ENCODE results near the gene DTHD1.

The DTHD1 gene

DNA sequence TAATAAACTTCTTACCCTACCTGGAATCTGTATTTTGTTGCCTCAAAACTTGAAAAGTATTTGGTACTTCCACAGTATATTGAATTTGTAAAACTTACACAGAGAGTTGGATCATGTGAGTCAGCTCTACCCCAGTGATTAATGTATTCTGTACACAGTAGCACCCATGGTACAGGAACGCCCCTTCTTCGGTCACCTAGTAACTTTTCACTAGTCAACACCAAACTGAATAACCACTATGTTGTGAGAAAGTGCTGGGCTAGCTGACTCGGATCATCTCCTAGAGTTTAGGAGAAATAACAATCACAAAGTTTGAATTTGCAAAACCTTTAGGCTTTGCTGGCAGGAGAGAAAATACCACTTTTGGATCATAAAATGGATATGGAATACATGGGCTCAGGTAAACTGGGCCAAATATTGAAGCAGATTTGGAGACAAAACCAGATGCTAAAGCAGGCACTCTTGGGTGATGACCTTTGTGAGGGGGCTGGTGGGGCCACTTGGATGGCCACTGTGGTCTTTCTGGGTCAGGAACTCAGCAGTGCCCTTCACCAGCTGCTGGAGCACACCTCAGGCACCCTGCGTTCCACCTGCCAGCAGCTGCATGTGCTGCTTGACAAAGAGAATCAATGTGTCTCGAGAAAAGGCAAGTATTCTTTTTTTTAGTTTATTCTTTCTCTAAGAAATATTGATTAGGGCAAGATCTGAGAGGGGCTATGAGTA, at the start of gene DTHD1:
TSS of gene DTHD1 (plus strand) at position 233 of the 723 bp plus-strand sequence. CDS start at position 376, 143 bp downstream.
- no peak for DNase-seq

DNA sequence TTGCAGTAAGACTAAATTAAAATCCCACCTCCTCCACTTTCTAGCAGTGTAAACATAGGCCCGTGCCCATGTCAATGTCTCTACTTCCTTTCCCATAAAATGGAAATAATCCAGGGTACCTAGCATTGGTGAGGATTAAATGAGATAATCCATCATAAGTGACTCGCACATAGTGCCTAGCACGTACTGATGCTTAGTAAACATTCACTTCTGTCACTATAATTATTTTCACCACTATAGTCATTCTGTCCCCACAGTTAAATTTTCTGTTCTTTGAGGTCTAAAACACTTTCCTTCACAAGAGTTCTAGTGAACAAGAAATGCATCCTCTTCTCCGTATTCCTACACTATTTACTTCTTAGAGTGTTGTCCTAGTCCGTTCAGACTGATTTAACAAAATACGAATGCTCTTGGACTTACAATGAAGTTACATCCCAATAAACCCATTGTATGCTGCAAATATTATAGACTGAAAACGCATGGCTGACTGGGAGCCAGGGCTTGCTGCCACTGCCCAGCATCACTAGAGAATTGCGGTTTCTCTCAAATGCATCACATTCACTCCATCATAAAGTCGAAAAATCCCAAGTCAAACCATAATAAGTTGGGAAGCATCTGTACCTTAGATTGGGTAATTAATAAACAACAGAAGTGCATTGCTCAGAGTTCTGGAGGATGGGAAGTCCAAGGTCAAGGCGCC, 47.7 kb upstream of the DTHD1 start:
- DNase-seq: no peak

DNA sequence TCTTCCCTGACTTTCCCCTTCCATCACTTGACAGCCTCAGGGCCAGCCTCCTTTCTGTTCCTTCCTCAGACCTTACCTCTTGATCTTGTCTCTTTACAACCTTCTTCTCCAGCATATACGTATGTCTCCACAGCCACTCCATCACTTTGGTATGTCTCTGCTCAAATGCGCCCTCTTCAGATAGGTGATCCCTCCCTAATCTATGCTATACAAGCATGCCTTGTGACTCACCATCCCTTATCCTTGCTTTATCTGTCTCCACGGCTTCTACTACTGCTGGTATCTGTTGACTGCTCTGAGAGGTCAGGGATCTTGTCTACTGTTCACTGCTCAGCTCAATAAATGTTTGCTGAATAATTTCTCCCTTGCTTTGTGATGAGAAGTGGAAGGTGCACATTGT, 46.1 kb upstream of the DTHD1 start:
- no peak for DNase-seq

DNA sequence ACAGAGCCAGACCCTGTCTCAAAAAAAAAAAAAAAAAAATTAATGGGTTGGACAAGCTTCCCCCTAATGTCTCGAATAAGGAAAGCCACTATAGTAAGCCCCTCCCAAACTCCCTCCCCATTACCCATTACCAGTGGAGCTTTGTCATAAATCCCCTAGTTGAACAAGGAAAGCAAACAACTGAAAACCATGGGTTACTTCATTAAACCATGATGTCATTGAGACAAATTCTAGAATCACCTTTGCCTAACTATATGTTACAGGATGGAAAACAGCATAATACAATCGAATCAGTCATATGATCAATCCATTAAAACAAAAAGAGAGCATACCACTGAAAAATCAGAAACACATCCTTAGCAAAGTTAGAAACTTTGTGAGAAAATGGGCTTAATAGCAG, 45.3 kb upstream of the DTHD1 start:
- no peak for DNase-seq

DNA sequence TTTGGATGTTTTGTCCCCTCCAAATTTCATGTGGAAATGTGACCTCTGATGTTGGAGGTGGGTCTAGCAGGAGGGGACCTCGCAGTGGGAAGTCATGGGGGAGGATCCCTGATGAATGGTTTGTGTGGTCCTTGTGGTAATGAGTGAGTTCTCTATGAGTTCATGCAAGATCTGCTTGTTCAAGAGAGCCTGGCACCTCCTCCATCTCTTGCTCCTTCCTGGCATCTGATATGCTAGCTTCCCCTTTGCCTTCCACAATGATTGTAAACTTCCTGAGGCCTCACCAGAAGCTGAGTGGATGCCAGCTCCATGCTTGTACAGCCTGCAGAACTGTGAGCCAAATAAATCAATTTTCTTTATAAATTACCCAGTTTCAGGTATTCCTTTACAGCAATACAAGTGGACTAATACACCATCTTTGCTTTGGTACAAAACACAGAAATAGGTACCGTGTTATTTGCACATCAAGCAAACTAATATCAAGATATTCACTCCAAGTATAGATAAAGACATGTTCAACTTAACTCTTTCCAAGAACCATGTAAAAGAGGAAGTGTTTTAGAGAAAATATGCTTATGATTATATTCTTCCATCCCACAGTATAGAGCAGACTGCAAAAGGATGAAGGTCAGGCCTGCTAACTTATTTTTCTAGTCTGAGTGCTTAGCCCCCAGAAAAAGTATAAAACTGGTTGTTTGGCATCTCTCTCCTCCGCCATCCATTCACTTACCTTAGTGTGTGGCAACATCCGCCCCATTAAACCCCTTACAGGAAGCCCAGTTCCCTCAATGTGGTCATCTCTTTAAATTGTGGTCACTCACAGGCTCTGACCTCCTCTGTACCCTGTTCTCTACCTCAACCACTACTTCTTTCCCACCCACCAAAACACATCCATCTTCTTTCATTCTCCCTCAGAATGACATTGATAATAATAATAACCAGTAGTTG, 43.8 kb upstream of the DTHD1 start:
- DNase-seq: no peak

DNA sequence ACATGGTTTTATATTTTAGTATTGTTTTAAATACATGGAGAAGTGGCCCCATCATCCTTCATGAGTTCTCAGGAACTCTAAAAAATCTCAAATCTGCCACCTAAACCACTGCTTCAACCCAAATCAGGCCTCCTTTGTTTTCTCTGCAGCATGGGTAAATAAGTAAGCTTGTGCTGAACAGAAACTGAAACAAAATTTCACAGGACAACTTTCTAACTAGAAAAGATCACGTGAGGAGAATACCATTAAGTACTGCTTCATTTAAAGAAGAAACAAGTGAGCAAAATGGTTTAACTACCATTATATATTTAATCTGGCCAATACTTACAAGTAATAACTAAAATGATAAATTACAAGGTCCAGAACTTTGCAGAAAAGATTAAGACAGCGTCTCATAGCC, 39.6 kb upstream of the DTHD1 start:
- DNase-seq: no peak

DNA sequence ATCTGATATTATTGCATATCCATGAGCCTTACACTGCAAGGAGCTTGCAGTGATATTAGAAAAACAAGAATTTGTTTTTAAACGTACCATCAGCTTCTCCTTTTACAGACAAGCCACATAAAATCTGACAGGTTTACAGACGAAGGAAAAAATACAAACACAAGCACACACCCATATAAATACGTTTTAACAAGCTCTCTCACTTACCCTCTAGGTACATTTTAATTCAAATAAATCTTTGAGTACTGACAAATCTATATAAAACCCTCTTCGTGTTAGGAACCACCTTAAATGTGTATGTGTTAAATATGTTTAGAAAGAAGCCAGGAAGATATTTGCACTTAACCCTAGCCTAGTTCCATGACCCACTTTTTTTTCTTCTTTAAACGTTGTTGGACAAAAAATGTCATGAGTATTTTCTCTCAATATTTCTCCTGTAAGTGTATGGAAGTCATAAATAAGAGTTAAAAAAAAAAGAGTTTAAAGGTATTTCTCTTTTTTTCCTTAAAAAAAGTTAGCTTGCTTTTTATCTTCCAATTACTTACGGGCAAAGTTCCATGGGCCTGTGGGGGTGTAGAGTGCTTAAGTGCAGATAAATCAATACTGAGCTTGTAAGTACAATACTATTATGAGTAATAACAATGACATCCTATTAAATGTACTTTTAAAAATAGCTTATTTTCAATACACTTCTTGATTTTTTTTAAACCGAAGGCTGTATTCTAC, 38.6 kb upstream of the DTHD1 start:
- no peak for DNase-seq

DNA sequence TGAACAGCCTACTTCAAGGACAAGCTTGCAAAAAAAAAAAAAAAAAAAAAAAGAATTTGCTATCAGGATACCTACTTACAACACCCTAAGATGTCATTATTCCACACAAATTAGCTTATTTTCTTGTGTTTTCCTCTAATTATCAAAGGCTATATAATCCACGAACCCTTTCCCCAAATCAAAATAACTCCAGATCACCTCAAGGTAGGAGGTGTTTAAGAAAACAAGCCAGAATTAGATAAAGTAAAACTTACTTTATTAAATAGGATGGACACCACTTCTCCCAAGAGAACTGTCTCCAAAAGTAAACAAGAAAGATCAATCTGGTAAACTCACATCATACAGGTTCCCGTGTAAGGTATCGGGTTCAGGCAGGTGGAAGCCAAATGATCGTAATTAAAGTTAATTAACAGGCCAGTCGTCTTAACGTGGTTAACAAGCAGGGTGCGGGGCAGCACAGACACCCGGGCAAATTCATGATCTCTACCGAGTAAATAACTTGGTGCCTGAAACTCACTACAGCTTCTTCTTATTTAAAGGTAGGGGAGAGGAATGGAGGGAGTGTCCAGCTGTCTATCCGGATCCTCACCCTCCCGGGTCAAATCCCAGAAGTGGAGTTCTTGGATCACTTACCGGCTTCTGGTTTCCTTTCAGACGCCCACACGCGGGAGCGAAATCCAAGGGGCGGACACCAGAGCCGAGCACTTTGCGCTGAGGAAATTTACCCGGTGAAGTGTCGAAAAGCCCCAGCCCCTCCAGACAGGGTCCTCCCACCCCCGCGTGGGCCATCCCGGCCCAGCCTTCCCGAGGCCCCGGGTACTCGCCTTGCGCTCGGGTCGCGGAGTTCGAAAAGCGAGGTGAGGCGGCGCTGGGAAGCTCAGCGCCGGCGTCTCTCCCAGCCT, 37.8 kb upstream of the DTHD1 start:
- peak; percentile 8 for DNase-seq

DNA sequence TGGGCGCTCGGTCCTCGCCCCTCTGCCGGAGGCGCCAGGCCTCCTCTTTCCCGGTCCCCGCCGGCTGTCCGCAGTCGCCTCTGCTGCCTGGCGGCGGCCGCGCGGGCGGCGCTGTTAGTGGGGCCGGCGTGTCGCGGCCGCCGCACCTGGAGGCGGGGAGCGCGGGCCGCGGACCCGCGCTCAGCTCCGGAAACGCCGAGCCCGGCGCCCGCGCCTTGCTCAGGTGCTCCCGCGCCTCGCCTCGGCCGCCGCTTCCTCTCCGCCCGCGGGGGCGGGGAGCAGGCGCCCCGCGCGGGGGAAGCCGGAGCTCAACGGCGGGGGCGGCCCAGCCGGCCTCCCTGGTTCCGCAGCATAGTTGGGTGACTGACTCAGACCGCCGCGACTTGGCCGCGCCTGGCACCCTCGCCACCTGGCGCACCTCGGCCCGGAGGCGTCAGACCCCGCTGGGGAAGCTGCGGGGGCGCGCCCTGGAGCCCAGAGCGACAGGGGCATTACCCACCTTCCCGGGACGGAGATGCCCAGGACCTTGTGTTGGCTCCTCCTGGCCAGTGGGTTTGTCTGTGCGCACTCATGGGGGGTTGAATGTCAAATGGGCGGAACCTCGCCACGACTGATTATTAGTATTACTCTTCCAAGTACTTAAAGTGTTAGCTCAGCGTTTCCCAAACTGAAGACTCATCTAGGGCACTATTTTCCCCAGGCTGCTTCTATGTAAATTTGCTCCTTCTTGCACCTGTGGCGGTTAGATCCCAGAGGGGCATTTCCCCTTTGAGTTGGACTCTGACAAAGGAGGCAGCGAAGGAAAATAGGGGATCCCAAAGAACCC, 36.9 kb upstream of the DTHD1 start, which contains the start of gene ARAP2:
TSS of gene ARAP2 (minus strand) at position 258 of the 826 bp plus-strand sequence. CDS start 15,028 bp downstream, outside the sequence.
- no peak for DNase-seq

DNA sequence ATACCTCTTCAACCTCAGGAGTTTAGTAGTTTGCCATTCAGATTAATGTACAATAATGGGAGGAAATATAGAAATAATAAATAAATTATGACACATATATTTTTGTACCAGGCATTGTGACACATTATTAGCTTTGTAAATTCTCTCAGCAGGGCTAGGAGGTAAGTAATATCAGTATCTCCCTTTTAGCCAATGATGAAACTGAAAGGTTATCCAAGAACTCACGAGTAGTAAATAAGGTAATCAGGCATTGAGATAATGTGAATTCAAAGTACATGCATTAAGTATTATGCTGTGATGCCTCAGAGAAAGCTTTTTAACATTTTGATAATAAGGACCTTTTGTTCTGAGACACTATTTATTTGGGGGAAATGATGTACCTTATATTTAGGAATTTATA, 31.8 kb upstream of the DTHD1 start:
- DNase-seq: no peak

DNA sequence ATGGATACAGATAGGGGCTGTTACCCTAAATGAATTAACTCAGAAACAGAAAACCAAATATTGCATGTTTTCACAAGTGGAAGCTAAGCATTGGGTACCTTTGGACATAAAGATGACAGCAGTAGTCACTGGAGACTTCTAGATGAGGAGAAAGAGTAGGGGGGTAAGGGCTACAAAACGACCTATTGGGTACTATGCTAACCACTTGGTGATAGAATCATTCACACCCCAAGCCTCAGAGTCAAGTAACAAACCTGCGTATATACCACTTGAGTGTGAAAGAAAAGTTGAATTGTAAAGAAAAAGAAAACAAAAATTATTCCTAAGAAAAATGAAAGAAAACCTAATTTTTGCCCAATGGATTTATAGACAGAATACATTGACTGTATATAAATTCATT, 29.4 kb upstream of the DTHD1 start:
- no peak for DNase-seq

DNA sequence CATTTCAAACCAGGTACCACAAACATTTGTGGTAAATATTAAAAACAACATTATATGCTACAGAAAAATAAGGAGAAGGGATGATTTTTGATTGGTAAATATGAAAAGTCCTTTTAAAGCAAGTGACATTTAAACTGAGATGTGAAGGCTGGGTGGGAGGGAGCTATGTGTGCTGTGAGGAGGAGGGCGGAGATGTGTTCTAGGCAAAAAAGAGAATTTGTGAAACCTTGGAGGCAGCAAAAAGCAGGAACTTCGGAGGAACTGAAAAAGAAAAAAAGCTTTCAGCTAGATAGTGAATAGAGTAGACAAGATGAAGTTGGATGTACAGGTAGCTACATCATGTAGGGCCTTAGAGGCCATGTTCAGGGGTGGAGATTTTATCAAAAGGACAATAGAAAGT, 27.0 kb upstream of the DTHD1 start:
- no peak for DNase-seq

DNA sequence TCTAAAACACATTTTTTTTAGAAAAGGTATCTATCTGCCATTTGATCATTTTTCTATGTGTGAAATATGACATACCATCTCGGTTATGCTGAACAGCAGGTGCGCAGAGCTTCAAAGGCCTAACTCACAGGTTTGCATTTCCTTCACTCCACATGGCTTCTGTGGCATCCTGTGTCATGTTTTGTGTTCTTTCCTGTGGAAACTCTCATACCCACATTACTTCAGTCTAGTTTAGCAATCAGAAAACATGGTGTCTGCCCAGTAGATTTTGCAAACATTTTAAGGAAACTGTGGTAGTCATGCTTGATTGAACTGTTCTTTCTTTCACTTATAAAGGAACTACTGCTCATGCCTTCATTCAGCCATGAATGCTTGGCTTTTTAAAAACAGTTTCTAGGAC, 25.8 kb upstream of the DTHD1 start:
- DNase-seq: no peak

DNA sequence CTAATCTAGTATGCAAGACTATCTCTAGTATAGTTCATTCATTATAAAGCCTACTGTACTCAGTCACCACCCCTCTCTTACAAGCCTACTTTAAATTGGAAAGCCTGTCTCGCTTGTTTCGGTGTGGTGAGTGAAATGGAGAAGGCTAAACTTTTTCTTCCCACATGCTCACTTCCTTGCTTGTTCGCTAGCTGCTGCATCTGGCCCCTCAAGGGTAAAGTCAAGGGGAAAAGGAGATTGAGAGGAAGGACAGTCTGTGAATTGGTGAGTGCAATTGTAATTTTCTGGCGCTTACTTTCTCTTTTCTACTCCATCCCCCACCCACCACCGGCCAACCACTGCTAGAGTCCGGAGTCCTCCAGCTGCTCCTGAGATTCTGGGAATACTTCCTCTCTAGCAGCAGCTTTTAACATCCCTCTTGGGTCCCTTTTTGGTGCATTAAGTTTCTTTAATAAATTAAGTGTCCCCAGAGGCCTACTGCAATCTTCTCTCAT, 25.0 kb upstream of the DTHD1 start:
- no peak for DNase-seq

DNA sequence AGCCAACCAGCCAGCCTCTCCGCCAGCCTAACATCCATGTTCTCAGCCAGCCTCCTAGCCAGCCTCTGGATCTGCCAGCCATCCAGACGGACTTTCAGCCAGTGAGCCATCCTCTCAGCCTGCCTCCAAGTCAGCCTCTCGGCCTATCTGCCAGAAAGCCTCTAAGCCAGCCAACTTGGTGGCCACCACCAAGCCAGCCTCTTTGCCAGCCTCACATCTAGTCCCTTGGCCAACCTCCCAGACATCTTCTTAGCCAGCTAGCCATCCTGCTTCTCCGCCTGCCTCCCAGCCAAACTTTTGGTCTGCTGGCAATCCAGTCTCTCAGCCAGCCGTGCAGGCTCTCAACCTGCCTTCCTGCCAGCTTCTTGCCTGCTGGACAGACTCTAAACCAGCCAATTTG, 20.7 kb upstream of the DTHD1 start:
- DNase-seq: no peak

DNA sequence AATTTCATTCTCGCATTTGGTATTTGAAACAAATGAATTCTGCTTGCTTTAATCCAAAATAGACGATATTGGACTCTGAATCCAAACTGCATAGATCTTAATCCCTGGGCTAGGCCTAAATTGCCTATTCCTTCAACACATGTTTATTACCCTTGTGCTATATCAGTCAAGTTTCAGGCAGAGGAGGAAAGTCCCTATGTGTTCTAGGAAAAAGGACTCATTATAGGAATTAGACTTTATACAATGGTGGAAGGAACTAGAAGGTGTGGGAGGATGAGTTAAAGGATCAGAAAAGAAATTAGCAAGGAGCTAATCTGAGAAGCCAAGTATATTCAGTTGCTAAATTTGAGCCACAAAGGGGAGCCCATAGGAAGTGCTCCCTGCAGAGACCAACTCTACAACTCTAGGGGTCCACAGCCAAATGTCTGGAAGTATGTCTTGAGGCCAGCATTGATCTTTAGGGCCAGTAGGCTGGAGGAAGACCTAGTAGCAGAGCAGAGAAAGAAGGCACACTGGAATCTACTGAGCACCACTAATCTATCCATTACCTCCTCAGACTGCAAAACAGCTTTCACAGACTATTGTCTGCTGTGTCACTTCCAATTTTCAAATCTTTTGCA, 17.1 kb upstream of the DTHD1 start:
- DNase-seq: no peak

DNA sequence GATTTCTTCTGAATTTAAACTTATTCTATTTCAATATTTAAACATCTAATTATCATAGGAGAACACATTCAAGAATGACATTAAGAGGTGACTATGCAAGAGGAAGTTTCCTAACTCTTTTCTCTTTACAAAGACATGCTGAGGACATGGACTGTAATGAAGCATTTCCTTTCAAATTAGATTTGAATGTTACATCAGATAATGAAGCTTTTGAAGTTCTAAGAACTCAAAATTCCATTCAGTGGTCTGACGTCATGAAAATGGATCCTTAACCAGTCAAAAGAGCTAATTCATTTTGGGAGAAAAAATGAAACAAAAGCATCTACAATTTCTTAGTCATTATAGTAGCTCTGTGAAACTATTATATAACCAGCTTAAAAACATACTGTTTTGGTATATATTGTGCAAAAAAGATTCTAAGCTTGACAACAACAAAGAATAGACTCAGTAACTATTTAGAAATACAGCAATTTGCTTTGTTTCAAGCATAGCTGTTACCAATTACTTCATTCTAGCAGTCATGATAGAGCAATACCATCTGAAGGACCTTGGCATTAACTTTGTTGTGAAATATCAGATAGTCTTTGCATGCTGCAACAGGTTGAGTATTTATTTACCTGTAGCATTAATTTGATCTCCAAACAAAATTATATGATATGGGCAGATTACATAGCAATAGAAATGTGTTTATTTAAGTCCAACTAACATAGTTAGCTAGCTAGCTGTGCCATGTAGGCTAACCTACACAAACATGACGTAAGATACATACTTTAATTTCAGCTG, 13.7 kb upstream of the DTHD1 start:
- no peak for DNase-seq

DNA sequence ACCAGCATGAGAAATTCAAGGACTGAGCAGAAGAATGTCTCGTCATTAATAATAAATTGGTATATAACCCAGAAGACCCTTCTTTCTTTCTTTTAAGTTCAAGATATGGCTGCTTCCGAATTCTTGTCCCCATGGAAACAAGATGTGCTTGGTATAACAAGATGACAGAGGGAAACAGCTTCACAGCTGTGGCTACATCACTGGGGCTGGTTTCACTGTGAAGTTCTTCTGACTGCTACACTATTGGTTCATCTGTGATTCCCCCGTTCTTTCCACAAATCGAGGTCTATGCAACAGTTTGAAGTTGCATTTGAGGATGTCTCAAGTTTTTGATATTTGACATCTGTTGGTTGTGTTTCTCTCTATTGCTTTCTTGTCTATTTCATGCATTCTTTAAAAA, 12.3 kb upstream of the DTHD1 start:
- no peak for DNase-seq

DNA sequence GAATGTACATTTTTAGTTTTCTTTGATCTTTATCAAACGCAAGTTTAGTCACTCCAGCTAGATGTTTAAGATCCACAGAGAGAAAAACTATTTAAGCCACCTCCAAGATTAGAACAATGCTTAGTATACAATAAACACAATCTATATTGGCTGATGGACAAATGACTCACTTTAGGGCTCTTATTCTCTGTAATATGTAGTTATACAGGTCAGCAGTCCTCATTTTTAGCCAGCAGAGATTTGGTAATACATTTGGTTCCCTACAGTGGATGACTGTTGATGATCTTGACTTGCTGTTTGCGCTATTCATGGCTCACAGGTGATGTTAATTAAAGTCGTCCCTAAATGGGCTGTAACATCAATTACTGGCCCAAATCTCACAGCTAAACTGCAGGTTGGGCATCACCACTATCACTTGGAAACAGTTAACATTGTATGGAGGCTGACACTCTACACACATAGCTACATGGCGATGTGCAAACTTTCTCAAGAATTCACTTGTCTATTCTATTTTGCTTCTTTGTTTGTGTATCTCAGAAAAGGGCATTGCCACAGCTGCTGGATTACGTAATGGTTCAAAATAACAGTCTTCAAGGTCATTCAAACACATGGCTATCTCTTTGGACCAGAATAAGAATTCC, 11.8 kb upstream of the DTHD1 start:
- DNase-seq: no peak

Measured in NCI-H1694 treated with DMSO at 0.1 percent for 48 hours (cell line).